GM19099 (cell line): ENCODE measurements around the gene BCAS3.

Experiments
- POLR2A ChIP-seq: IDR thresholded peaks from 3 replicates; pipeline ENCODE4 v1.6.1; 2011; ENCODE audit warnings: low read depth; ENCODE audit not compliant: insufficient read length; ENCODE audit errors: extremely low read depth

BCAS3 gene

DNA sequence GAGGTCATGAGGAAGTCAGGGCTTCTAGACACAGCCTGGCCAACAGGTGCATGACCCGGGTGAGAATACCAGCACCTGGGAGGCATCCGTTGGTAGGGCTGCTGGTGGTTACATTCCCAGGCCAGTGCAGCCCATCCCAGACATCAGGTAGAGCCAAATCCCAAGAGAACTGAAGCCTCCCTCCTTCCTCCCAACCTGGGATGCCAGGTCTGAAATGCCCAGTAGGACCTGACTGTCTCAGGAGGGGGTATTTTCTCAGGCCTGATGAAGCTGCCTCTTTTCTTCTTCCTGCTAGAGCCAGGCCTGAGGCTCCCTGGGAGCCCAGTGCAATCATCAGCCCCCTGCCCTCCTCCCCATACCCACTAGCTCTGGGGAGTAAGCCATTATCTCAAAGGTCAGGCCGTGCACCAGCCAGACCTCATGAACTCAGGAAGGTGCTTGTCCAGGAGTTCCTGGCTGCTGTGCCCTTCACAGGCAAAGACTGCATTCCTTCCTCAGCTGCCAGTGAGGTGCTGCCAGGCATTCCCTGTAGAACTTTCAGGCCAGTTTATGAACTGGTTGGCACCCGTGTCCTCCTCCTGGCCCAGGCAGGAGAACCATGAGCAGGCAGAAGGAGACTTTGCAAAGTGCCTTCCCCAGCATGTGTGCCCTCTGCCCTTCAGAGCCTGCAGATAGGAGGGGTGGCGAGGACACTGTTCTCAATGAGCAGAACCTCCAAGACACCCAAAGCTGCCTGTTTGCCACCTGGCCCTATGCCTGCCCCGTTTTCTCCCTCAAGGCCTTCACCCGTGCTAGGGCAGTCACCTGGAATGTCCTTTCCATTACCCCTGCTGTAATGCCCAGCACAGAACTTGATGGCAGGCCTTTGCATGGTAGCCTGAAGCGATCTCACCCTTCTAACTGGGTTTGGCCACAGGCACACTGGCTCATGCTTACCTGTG lies 729.6 kb downstream of the BCAS3 start:
- no peak for TF ChIP-seq POLR2A

- TF ChIP-seq POLR2A = no peak
Observed at GRCh38 chr17:61408151-61409041, 730.7 kb downstream of the BCAS3 start.

DNA sequence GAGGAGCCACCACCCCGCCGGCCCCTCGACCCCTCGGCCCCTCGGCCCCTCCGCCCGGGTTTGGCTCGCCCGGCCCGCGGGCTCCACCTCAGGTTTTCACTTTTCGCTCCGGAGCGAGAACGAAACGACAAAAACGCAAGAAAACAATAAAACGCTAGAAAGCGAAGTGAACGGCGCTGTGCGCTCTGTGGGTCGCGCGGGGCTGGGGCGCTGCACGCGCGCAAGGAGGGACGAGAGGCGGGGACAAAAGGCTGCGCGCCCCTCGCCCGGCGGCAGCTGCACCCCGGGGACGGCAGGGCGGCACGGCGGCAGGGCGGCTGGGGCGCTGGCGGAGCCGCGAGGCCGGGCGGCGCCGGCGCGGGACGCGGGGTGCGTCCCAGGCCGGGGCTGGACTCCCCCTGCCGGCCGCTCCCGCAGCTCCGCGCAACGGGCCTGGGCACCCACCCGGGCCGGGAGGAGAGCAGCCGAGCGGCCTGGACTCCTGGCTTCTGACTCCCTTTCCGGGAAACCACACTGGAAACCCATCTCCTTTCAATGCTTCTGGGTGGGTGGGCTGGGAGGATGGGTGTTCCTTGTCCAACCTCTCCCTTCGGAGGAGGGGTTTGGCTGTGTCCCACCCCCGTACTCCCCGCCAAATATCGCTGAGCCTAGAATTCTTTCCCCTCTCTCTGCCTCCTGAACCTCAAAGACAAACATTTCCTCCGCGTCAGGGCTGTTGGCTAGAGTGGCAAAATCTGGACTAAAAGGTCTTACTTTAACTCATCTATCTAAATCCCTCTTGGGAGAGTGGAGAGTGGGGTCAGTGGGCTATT lies 731.9 kb downstream of the BCAS3 start:
- no peak for TF ChIP-seq POLR2A

DNA sequence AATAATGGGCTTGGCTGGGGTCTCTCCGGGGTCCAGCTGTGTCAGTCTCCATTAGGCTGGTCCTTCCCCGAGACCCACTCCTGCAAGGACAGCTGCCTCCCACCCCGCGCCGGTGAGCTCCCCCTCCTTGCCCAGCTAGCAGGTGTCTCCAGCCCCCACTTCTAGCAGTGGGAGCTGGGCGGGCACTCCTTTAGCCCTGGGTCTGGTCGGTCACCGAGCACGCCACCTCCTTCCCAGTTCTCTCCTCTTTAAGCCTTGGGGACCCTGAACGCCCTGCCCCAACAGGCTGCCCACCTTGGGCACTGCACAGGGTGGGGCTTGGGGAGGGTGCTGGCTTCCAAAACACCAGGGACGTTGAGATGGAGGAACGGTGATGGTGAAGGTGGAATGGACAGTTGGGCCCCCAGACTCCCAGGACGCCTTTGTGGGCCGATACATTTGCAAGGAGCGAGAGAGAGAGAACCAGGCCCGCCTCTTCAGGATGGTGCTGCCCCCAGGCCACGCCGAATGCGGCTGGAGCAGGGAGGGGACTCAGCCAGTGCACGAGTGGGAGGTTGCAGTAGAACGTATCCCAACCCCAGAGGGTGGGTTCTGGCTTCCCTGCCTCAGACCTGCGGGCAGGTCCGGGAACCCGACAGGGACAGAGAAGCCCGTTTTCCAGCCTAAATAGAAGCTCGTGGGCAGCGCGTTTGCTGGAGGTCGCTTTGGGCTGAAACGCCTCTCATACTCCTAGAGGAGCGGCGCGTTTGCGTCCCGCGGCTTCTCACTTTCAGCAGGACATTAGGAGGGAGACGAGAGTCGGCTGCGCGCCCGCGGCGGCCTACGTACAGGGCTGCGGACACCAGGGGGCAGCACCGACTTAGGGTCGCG lies 732.7 kb downstream of the BCAS3 start:
- no peak for TF ChIP-seq POLR2A

DNA sequence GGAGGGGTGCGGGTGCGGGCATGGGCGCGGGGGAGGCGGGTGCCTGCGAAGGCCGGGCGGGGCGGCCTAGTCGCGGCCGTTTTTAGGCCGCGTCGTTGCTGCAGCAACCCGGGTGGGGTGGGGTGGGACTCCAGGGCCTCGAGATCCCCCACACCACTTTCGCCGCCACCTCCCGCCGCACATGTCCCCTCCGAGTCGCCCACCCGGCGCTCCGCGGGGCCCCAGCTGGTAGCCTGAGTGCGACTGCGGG lies 733.3 kb downstream of the BCAS3 start:
- TF ChIP-seq POLR2A = no peak

GRCh38 chr17:61411261-61412142 lies 733.9 kb downstream of the BCAS3 start:
- TF ChIP-seq POLR2A = no peak

DNA sequence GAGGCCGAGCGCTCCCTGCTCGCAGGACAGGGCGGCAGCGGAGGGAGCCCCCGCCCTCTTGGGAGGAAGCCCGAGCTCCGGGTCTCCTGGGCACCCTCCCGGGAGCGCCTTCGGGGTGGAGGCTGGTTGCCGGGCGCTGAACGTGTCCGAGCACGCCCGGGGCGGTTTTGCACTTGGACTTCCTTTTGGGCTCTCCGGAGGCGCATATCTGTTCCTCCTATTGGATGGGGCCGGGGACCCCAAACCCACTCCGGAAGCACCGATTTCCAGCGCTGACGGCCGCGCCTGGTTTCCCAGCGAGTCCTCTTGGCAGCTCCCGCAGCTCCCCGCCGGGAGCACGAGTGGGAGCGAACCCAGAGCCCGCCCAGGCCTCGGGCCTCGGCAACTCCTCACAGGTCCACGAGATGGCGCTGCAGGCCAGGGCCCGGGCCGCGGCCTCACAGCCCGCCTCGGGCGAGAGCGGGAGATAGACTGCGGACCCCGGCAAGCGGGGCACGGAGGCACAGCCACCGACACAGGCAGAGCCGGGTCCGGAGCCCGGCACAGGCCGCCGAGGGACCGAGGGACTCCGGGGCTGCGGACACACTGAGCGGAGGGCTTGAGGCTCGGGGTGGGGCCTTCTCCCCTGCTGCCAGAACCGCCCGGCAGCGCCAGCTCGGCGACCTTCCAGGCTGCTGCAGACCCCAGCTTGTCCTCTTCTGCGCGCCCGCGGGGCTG lies 734.6 kb downstream of the BCAS3 start:
- TF ChIP-seq POLR2A = peak; percentile 8

DNA sequence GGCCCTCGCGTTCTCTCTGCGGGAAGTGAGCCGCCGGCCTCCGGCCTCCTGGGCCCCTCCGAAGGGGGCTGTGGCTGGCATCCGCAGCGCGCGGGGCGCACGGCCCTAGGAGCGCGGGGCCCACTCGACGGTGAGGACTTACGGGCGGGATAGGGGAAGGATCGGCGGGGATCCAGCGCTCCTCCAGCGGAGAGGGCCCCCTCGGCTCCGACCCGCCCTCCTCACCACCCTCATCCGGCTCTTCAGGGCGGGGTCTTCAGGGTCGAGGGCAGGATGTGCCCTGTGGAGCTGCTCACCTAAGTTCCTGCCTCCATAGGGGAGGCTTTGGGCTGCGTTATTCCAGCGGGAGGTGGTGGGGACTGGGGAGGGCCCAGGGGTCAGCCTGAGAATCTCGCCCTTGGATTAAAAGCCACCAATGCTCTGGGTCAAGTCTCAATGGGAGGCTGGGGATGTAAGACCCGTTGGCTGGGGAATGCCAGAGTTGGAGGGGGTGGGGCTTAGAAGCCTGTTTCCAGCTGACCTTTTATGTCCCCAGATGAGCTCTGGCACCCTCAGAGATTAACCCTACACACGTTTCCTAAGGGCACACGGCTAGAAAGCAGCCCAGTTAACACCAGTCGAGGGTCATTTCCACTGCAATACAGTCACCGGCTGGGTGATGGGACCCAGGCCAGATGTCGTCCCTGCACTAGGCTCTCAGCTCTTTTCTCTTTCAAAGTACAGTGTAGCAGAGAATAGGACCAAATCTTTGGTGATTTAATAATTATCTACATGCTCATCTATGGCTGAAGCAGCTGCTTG lies 735.4 kb downstream of the BCAS3 start:
- TF ChIP-seq POLR2A = no peak

DNA sequence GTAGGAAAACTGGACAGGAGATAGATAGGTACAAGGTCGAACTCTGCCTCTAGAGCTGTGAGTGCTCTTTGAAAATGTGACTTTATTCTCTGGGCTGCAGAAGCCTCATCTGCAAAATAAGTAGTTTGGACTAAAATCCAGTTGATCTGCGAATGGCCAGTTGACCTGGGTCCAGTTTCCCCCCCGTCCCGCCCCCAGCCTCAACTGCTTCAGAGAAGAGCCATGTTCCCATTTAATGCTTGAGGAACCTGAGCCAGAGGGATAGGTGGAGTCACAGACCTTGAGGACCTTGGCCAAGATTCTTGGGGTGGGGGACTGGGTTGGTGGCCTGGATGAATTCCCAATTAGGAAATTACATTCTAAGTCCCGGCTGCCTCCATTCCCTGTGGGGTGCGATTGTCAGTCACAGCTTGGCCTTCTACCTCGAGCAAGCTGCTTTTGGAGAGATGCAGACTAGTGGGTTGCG lies 736.0 kb downstream of the BCAS3 start:
- no peak for TF ChIP-seq POLR2A

- TF ChIP-seq POLR2A = no peak
Observed at GRCh38 chr17:61414141-61414935, 736.7 kb downstream of the BCAS3 start.

DNA sequence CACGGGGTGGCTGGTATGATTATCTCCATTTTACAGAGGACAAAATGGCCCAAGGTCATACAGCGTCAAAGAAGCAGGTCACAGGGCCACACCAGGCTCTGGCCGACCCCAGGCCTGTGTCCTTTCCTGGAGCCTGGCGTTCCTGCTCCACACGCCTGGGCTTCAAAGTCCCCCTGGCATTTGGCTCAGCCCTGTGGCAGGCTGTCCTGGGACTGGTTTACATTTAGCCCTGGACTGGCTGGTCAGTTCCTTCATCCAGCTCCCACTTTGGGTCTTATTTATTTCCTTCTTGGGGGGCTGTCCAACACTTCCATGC lies 737.2 kb downstream of the BCAS3 start:
- no peak for TF ChIP-seq POLR2A
